GM18951 (cell line): ENCODE results near the gene FAM43B.

Experiments
- POLR2A ChIP-seq: IDR thresholded peaks from 4 replicates; pipeline ENCODE4 v1.6.1; 2011; ENCODE audit warnings: mild to moderate bottlenecking; ENCODE audit not compliant: insufficient read length, insufficient read depth; ENCODE audit errors: extremely low read depth
- in situ Hi-C: fragments of 300-500 bp; cut with MboI; formaldehyde crosslinking; loops from one replicate; pipeline ENCODE4 v1.12.0; 2022; ENCODE audit warnings: low sequenced_read_pairs, mixed read lengths, inconsistent platforms; ENCODE audit not compliant: unreplicated experiment

The FAM43B gene

GRCh38 chr1:20551945-20552727, at the start of gene FAM43B:
Gene FAM43B (plus strand): TSS chr1:20552573. CDS start chr1:20552974, 401 bp downstream.
- TF ChIP-seq POLR2A: no peak
- in situ Hi-C loops: no loop called here

- no peak for TF ChIP-seq POLR2A
- in situ Hi-C loops: no loop called here
These were observed 46.9 kb upstream of the FAM43B start for GRCh38 chr1:20505488-20505887.

- TF ChIP-seq POLR2A: no peak
These were observed 45.2 kb upstream of the FAM43B start for GRCh38 chr1:20507248-20507563.

GRCh38 chr1:20507564-20508410, 44.6 kb upstream of the FAM43B start, which contains the start of gene MUL1:
Gene MUL1 (minus strand): TSS chr1:20508151. CDS start chr1:20508024, 127 bp downstream.
- in situ Hi-C loops: no loop called here
- peak; percentile 72 for TF ChIP-seq POLR2A

More at GRCh38 chr1:20507248-20507563, 45.2 kb upstream of the FAM43B start:
- in situ Hi-C loops: no loop called here

- in situ Hi-C loops: no loop called here
- no peak for TF ChIP-seq POLR2A
These were observed 44.0 kb upstream of the FAM43B start for GRCh38 chr1:20508411-20508771.

- TF ChIP-seq POLR2A: no peak
- in situ Hi-C loops: no loop called here
These were observed 40.6 kb upstream of the FAM43B start for GRCh38 chr1:20511518-20512428.

GRCh38 chr1:20519609-20520262, 32.6 kb upstream of the FAM43B start:
- in situ Hi-C loops: loop anchor here (10.0 kb wide), 1 partner anchor 125 kb away; no protein-coding TSS in a partner anchor

GRCh38 chr1:20521960-20522861, 30.2 kb upstream of the FAM43B start:
- TF ChIP-seq POLR2A: no peak
- in situ Hi-C loops: loop anchor here (10.0 kb wide), 1 partner anchor 123 kb away; no protein-coding TSS in a partner anchor

GRCh38 chr1:20526267-20526666, 26.1 kb upstream of the FAM43B start:
- TF ChIP-seq POLR2A: no peak
- in situ Hi-C loops: loop anchor here (10.0 kb wide), 1 partner anchor 119 kb away; no protein-coding TSS in a partner anchor

GRCh38 chr1:20528221-20528620, 24.2 kb upstream of the FAM43B start:
- no peak for TF ChIP-seq POLR2A
- in situ Hi-C loops: loop anchor here (10.0 kb wide), 1 partner anchor 117 kb away; no protein-coding TSS in a partner anchor

- in situ Hi-C loops: no loop called here
- no peak for TF ChIP-seq POLR2A
These were observed 22.1 kb upstream of the FAM43B start for GRCh38 chr1:20530306-20530705.
